HG03025 (cell line): Measurements from ENCODE around the gene FMO5.

Experiments
- ATAC-seq: cut with Tn5 transposase; IDR thresholded peaks from one replicate; pipeline ENCODE4 v1.9.1; 2021; ENCODE audit warnings: mild to moderate bottlenecking, moderate library complexity; ENCODE audit not compliant: unreplicated experiment, low FRiP score

Gene FMO5, protein sequence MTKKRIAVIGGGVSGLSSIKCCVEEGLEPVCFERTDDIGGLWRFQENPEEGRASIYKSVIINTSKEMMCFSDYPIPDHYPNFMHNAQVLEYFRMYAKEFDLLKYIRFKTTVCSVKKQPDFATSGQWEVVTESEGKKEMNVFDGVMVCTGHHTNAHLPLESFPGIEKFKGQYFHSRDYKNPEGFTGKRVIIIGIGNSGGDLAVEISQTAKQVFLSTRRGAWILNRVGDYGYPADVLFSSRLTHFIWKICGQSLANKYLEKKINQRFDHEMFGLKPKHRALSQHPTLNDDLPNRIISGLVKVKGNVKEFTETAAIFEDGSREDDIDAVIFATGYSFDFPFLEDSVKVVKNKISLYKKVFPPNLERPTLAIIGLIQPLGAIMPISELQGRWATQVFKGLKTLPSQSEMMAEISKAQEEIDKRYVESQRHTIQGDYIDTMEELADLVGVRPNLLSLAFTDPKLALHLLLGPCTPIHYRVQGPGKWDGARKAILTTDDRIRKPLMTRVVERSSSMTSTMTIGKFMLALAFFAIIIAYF

DNA sequence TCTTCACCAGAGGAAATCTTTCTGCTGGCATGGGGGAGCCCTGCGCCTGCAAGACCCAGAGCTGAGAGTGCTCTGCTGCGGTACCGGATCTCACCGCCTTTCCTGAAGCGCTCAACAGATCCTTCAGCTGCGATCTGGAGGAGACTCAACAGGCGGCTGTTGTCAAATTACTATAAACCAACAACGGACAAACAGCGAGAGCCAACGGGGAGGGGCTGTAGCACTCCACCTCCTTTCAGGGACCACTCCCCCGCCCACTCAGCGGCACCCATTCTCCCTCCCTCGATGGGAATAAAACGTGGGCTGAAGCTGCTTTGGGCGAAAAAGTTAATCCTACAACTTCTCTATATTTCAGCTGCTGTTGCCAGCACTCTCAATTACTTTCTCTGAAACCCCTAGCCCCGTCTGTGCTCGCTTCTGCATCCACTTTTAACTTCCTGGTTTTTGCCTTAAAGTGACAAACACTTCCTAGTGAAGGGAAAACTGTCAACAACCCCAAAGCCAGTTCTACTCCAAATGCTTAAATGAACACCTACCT lies at the start of gene FMO5:
Gene FMO5 (minus strand): TSS at position 147 of the 538 bp plus-strand sequence. CDS start 310 bp downstream, outside the sequence.
- ATAC-seq, result peak; percentile 62

DNA sequence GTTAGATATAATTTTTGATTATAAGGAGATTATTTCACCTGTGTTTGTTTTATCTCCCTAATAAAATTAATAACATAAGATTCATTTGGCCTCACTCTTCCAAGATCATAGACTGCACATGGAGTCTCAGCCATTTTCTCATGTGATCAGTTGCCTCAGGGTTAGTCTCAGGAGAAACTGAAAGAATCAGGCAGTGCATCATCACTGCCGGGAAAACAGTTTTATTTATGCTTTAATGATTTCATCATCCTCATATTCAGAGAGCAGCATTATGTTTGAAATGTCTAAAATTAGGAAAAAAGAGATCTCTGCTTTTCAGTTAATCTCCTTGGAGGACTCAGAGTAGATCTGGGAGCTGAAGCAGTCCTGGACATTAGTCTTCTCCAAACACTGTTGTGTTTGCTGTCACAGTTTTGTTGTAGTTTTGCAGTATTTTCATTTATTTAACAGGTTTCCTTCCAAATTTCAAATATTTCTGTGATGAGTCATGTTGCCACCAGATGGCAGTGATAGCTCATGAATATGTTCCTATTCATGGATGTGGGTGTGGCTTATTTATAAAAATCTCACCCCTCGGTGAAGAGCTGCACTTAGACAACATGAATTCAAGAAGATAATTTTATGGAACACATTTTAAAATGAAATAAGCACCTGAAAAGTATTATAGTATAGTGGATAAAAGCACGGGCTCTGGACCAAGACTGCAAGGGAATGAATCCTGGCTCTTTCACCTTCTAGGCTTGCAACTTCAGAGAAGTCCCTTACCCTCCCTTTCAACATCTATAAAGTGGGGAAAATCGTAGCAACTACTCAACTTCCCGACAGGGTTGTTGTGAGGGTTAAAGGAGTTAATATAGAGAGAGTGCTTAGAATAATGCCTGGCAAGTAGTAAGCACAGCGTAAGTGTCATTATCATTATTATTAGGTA lies 48.5 kb upstream of the FMO5 start:
- ATAC-seq, result no peak

DNA sequence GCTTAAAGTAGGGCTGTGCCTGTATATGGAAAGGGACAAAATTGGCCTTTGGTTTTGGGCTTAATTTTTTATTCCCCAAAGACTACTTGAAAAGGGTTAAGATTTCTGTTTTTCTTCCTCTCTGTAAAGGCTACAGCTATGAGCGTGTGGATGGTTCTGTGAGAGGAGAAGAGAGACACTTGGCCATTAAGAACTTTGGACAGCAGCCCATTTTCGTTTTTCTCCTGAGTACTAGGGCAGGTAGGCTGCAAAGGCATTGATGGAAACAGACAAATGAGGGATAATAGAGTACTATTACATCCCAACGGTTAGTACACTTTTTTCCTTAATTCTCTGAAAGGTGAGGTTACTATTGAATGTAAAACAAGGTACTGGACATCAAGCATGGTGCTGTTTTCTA lies 46.9 kb upstream of the FMO5 start:
- ATAC-seq, result no peak

DNA sequence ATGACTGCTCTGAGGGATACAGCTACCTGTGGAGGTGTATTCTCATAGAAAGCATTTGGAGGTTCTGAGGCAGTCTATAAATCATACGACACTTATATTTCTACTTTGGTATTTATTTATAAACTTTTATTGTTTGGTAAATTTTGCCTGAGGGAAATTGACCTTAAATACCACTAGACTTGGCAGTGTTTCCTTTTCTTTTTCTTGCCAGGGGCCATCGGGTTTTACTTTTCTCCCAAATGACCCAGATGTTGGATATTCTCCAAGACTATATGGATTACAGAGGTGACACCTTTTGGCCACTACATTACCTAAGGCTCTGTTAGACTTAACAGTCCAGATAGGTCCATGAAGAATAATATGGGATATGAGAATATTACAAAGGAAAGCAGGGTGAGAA lies 45.6 kb upstream of the FMO5 start:
- ATAC-seq, result no peak

DNA sequence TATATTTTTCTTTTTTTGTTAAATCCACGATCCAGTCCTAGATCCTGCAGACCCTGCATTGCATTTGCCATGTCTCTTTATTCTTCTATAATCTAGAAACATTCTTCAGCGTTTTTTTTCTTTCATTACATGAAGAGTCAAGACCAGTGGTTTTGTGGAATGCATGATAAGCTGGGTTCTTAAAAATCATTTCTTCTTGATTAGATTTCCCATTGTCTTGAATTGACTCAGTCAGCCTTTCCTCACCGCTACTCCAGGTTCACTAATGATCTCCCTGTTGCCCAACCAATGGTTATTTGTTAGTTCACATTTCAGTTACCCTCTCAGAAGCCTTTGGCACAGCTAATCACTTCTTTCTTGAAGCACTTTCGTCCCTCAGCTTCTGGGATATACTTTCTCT lies 42.6 kb upstream of the FMO5 start:
- ATAC-seq, result no peak

DNA sequence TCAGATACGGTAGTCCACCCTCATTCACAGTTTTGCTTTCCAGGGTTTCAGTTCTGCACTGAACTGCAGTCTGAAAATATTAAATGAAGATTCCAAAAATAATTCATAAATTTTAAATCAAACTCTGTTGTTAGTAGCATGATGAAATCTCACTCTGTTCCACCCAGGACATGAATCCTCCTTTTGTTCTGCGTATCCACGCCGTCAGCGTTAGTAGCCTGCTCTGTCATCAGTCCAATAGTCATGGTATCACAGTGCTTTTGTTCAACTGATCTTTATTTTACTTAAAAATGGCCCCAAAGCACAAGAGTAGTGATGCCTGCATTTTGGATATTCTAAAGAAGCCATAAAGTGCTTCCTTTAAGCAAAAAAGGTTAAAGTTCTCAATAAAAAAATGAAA lies 41.2 kb upstream of the FMO5 start:
- ATAC-seq, result no peak

DNA sequence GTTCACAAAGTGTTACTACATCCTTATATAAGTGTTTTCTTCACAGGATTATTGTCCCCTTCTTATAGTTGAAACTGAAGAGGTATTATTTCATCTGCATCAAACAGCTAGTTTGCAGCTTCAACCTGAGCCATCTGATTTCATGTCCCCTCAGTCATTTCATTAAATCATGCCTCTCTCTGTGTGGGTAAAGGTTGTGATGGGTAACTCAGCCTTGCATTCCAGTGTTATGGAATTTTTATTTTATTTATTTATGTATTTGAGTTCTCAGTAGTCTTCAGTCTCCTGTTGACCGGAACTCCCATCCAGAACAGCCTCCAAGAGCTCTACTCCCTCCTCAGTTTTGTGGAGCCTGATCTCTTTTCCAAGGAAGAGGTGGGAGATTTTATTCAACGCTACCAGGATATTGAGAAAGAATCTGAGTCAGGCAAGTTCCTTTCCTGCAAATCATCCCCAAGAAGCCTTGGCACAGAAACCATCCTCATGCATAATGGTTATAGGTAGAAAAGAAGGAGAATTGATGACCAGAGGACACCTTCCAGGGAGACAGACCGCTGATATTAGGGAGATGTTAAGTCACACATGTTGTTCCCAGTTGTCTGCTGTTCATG lies 39.1 kb upstream of the FMO5 start:
- ATAC-seq, result no peak

DNA sequence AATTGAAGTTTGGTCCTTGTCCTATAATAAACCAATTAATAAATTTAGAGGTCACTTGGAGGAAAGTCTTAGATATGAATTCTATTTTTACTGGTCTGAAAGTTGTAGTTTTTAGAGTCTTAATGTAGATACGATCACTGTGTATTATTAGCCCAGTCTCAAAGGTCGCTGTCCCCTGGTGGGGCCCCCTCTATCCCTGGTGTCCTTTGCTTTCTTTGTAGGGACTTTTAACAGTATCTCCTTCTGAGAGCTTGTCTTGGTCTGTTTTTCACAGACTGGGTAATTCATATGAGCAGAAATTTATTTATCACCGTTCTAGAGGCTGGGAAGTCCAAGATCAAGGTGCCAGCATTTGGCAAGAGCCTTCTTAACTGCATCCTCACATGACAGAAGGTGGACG lies 35.8 kb upstream of the FMO5 start:
- ATAC-seq, result no peak

DNA sequence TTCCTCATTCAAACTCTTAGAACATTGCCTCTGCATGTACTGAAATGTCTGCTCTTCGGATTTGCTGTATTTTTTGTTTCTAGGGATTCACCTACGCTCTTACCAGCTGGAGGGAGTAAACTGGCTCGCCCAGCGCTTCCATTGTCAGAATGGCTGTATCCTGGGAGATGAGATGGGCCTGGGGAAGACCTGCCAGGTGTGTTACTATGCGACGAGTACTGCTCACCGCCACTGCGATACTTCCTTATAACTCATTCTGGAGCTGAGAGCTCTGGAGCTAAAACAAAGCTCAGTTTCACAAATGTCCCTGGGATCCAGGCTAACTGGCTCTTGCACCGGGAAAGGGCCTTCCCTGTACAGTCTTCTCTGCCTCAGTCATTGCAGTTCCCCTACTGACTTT lies 27.4 kb upstream of the FMO5 start:
- ATAC-seq, result no peak

DNA sequence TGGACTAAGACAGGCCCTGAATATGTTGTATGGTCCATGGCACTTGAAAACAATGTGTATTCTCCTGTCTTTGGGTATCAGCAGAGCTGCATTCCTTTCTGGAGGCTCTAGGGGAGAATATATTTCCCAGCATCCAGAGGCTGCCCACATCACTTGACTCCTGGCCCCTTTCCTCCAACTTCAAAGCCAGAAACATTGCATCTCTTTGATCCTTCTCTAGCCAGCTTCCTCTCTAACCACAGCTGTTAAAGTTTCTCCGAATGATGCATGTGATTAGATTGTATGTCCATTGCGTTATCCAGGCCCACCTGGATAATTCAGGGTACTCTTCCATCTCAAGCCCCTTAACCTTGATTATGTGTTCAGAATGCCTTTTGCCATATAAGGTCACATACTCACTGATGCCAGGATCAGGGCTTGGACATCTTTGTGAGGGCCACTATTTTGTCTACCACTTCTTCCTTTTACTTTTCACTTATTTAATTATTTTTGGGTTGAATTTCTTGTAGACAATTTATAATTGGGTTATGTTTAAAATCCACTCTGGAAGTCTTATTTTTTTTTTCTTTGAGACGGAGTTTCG lies 22.6 kb upstream of the FMO5 start:
- no peak for ATAC-seq

DNA sequence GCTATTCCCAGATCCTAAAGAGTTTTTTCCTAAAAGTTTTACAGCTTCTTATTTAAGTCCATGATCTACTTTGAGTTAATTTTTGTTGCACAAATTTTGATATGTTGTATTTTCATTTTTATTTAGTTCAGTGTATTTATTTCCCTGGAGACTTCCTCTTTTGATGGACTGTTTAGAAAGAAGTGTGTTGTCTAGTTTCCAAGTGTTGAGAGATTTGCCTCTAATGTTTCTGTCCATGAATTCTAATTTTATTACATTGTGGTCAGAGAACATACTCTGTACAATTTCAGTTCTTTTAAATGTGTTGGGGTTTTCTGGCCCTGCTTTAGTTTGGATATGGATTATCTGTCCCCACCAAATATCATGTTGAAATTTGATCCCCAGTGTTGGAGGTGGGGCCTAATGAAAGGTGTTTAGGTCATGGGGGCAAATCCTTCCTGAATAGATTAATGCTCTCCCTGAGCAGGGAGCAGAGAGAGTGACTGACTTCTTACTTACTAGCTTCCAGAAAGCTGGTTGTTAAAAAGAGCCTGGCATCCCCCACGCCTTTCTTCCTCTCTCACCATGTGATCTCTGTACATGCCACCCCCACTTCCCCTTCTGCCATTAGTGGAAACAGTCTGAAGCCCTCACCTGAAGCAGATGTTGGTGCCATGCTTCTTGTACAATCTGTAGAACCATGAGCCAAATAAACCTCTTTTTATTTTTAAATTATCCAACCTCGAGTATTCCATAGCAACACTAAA lies 21.9 kb upstream of the FMO5 start:
- ATAC-seq, result no peak

DNA sequence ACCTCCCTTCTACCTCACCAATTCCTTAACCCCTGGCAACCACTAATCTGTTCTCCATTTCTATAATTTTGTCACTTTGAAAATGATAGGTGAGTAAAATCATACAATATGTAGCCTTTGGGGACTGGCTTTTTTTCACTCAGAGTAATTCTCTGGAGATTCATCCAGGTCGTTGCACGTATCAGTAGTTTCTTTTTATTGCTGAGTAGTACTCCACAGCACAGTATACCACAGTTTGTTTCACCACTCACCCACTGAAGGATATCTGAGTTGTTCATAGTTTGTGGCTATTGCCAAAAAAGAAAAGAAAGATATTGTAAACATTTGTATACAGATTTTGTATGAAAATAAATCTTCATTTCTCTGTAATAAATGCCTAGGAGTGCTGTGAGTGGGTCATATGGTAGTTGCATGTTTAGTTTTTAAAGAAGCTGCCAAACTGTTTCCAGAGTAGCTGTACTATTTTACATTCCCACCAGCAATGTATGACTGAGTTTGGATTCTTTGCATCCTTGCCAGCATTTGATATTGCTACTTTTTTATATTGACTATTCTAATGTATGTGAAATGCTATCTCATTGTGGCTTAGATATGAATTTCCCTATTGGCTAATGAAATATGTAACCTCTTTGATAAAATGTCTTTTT lies 21.0 kb upstream of the FMO5 start:
- ATAC-seq, result no peak

DNA sequence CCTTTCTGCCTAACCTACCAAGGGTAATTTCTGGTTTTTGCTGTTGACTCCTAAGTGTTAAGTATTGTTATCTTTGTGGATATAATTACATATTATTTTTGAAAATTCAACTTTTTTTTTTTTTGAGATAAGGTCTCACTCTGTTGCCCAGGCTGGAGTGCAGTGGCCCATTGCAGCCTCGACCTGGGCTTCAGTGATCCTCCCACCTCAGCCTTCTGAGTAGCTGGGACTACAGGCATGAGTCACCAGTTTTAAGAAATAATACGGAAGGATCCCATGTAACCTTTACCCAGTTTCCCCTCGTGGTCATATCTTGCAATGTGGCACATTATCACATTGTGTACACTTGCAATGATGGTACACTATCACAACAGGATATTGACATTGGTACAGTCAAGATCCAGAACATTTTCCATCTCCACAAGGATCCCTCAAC lies 20.5 kb upstream of the FMO5 start:
- no peak for ATAC-seq

DNA sequence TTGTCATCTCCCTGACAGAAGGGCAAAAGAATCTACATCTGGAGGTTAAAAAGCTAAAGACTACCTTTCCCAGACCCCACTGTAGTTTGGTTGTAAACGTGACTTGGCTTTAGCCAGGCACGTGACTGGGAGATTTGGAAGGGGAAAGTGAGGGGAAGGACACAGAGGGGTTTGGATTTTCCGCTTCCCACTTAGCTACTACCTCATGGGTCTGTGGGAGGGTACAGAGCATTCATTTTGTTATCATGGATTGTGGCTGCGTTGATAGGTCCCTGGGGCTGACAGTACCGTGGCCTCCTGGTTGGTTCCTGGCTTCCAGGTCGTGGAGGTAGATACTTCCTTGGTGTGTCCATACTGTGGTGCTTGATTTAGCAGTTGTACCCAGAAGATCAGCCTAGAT lies 20.0 kb upstream of the FMO5 start:
- ATAC-seq, result no peak

DNA sequence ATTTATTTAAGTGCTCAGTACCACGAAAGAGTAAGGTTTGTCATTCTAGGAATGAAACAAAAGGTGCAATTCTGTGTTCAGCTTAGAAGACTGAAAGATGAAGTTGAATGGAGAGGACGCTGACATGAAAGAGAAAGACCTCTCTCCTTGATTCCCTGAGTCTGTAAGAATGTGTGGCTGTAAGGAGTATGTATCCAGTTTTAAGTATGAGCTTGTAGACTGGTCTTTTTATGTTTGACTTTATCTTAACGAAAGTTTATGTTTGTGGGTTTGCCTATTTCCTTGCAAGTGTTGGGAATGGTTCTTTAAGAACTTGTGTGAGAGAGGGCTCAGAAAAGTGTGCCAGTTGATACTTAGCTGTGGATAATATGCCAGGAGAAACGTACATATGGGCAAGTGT lies 18.7 kb upstream of the FMO5 start:
- ATAC-seq, result no peak

DNA sequence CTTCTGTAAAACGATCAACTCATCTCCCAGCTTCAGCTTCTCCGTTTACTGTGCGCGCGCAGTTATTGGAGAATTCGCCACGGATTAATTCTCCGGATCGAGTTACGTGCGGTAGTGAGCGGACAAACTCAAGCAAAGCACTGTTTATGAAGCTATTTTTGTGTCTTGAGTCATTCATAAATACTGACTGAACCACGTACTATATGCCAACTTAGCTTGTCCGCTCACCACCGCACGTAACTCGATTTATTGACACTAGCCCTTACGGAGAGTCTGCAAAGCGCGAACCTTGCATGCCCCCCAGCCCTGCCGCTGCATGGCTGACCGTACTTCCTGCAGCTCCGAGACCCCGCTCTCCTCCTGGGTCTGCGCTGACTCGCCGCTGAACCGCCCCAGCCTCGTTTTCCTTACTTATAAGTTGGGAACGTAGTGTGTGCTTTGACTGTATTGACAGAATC lies 18.1 kb upstream of the FMO5 start:
- ATAC-seq, result peak; percentile 13

DNA sequence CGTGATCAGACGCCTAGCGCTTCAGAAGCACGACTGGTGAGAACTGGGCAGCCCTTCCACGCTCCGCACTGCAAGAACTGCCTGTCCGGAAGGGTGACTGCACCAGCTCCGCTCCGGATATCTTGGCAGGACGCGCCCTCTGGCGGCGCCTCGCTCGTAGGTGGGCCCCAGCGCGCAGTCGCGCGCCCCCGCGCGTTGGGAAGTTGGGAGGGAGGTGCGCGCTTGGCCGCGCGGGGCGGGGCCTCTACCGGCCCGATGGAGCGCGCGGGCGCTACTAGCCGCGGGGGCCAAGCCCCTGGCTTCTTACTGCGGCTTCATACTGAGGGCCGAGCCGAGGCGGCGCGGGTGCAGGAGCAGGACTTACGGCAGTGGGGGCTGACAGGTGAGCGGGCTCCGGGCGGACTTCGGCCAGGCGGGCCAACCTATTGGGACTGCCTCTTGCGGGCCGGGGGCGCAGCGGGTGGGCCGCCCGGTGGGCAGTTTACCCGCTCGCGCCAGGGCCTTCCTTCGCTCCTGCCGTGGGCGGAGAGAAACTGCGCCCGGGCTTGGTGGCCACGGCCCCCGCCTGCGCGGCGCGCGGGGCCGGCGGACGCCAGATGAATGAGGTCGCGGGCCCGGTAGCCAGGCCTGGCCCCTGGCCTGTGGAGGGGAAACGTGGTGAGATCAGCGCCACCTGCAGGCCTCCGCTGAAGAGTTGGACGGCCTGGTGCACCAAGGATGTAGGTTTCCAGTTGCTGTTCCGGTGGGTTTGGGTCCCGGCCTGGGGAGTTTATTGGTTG lies 17.5 kb upstream of the FMO5 start, which contains the start of gene CHD1L:
Gene CHD1L (plus strand): TSS at position 236 of the 779 bp plus-strand sequence. CDS start 20 bp downstream, at position 256.
- peak; percentile 88 for ATAC-seq

DNA sequence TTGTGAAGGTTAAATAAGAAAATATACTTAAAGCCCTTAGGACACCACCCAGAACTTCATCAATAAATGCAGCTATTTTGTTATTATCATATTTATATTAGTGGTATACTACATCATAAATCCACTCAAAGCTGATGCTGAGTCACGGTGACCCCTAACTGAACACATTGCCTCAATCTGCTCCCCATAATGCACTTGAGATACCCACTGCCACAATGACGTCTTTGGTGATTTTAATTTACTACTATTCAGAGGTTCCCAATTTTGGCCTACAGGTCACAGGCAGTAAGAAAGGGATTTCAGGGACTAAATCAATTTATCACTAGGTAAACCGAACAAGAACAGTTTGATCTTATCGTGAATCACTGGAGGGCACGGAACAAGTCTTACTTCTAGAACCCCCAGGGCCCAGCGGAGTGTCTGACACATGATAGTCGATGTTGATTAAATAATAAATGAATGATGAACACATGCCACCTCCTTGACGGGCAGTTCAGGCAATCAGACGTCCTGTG lies 16.9 kb upstream of the FMO5 start:
- ATAC-seq, result no peak
